Activated CD8-positive, alpha-beta memory T cell treated with anti-CD3 and anti-CD28 coated beads, Interleukin-2, amount 50 U/mL, for 48 hours (primary cell): Measurements from ENCODE around the gene GOLGA3.
"Not testable (repeated sequence)": the region's sequence is repeated elsewhere in the genome, so short reads cannot be mapped to it uniquely, and the experiment has no call there.

Source experiments
- DNase-seq: peaks from one replicate; pipeline ENCODE4 v3.0.0-alpha.2; 2020

Gene GOLGA3

DNA sequence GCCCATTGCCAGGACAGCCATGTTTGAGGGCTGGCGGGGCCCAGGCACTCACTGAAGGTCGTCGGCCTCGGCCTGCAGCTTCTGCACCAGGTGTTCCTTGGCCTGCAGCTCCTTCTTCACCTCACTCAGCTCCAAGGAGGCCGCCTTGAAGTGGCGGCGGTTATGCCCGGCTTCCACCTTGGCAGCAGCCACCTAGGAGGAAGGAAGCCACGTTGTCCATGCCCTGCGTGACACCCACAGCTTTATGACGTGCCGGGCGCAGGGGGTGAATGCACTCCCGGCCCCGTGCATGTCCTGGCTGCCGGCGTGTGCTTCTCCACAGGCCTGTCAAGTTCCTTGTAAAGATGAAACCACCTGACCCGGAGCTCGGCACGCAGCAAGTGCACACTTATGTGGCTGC is 51.1 kb downstream of the GOLGA3 start:
- no peak for DNase-seq

GRCh38 chr12:132776816-132777568 is 51.7 kb downstream of the GOLGA3 start:
- DNase-seq: no peak

GRCh38 chr12:132776230-132776625 is 52.4 kb downstream of the GOLGA3 start:
- DNase-seq: not testable (repeated sequence)

GRCh38 chr12:132775502-132776229 is 53.0 kb downstream of the GOLGA3 start:
- no peak for DNase-seq

GRCh38 chr12:132774646-132775275 is 53.9 kb downstream of the GOLGA3 start:
- no peak for DNase-seq

GRCh38 chr12:132774159-132774558 is 54.5 kb downstream of the GOLGA3 start:
- DNase-seq: no peak

DNA sequence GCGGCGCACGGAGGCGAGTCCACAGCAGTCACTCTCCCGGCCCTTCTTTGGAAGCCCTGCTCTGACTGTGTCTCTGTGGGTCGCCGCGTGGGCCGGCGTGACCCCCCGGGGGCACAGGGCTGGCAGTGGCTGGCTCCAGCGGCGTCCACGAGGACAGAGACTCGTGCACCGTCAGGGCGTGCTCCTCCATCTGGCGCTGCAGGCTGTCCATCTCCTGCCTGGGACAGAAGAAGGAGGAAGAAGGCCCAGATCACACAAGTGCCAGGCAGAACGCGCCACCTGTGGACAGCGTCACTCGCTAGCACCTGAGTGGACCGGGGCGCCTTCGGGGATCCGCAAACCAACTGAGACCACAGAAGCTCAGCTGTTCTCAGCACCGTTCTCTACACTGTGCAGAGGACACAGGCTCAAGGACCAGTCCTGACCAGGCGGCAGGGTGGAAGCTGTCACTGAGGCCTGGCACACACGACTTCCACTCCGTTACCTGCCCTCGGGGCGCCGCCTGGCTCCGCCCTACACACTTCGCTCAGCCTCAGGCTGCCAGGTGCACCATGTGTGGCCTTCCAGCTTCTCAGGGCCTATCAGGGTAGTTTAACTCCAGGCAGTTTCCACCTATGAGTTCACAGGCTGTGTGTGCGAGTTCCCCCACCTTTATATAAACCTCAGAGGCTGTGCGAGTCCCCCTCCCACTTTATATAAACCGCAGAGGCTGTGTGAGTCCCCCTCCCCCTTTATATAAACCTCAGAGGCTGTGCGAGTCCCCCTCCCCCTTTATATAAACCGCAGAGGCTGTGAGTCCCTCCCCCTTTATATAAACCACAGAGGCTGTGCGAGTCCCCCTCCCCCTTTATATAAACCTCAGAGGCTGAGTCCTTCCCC is 55.4 kb downstream of the GOLGA3 start:
- DNase-seq: no peak

- DNase-seq: no peak
These were observed 56.1 kb downstream of the GOLGA3 start for GRCh38 chr12:132772606-132773005.

- DNase-seq: no peak
These were observed 57.4 kb downstream of the GOLGA3 start for GRCh38 chr12:132771126-132771838.

DNA sequence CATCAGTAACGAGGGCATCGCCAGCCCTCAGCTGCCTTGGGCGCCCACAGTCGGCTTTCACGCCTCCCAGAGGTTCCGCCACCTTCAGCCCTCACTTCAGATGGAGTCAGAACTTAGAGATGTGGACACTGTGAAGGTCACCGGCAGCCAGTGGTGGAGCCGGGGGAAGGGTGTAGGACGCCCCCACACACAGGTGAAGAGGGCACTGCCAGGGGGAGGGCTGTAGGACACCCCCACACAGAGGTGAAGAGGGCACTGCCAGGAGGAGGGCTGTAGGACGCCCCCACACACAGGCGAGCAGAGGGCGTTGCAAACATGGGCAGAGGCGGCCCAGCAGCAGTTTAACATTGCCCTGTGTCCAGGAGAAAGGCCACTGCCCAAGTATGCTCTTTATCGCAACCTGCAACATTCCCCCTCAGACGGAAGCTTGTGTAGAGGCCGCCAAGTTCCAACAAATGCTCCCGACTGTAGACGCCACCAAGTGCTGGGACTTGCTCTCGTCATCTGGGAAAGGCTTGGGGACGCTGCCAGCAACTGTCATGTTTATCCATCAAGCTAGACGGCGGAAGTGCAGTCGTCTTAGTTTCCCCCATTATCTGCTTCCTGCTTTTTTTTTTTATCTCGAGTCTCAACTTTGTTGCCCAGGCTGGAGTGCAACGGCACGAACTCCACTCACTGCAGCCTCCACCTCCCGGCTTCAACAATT is 62.1 kb downstream of the GOLGA3 start:
- no peak for DNase-seq

GRCh38 chr12:132765361-132765760 is 63.3 kb downstream of the GOLGA3 start:
- no peak for DNase-seq

GRCh38 chr12:132764231-132764630 is 64.4 kb downstream of the GOLGA3 start:
- no peak for DNase-seq

DNA sequence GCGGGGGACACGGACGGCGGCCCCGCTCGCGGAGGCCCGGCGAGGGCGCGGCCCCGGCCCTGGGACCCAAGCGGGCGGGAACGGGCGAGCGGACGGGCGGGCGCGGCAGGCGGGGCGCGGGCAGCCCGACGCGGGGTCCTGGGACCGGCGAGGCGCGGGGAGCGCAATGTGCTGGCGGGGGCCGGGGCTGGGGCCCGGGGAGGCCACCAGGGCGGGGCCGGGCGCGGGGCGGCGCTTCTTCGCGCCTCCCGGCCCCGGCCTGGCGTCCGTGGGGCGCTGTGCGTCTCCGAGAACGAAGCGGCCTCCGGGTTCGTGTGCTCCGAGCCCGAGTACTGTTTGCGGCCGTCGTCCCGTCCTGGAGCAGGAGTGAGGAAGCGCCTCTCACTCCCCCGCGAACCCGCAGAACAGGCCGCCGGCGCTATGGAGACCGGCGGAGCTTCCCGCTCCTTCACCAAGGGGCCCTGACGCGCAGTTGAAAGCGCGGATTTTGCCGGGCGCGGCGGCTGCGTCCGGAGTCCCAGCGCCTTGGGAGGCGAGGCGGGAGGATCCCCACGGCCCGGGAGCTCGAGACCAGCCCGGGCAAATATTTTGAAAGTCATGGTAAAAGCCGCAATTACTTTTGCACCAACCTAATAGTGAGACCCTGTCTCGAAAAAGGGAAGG is 66.6 kb downstream of the GOLGA3 start:
- peak; percentile 92 for DNase-seq

- DNase-seq: peak; percentile 85
These were observed 67.4 kb downstream of the GOLGA3 start, which contains the start of gene ANKLE2 for GRCh38 chr12:132761032-132761920. TSS of gene ANKLE2 (minus strand) at chr12:132761832. CDS start at chr12:132761798, 34 bp downstream.

GRCh38 chr12:132759359-132759758 is 69.3 kb downstream of the GOLGA3 start:
- no peak for DNase-seq

GRCh38 chr12:132758825-132759224 is 69.8 kb downstream of the GOLGA3 start:
- DNase-seq: not testable (repeated sequence)

DNA sequence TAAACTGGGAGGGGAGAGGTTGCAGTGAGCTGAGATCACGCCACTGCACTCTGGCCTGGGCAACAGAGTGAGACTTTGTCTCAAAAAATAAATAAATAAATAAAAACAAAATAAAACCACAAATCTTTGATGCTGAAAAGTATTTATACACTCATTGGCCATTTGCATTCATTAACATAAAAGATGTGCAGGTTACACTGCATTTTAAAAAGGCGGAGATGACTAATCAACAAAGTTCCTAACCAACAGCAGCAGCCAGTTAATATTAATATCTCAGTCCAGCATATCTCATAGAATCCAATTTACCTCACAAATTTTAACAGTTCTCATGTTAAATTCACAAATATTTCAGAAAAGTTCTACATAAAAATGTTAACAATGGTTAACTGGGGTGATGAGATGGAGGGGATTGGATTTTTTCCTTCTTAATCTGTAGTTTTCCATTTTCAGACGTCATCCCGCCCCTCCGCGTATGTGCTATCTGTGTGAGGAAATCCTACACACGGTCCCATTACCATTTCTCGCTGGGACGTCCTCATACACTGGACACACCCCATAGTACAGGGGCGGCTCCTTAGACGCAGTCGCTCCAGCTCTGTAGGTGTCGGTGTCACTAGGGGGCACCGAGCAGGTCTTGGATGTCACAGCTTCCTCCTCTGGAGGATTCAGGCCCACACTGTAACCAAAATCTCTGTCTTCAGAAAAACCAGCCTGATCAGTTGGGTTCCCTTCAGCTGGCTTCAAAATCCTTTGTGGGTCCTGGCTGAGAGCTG is 74.3 kb downstream of the GOLGA3 start:
- no peak for DNase-seq

DNA sequence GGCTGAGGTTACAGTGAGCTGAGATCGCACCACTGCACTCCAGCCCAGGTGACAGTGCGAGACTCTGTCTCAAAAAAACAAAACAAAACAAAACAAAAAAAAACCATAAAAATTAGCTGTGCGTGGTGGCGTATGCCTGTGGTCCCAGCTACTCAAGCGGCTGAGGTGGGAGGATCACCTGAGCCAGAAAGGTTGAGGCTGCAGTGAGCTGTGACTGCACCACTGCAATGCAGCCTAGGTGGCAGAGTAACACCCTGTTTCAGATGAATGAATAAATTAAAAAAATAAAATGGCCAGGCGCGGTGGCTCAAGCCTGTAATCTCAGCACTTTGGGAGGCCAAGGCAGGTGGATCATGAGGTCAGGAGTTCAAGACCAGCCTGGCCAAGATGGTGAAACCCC is 75.0 kb downstream of the GOLGA3 start:
- DNase-seq: not testable (repeated sequence)

DNA sequence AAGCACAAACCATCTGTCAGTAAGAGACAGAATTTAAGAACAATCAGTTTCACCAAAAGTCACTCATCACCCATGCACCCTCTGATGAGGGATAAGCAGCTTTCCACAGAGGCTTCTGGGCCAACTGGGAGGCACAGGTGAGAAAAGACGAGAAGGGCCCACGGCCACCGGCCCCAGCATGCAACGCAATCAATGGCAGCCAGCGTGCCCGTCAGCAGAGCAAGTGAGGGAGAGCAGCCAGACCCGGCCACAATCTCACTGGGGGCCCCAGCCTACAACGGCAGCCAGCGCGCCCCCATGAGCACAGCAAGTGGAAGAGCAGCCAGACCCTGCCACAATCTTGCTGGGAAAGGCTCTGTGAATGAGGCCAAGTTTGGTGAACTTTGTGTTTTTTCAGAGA is 80.3 kb downstream of the GOLGA3 start:
- DNase-seq: no peak
